ENCODE data around the gene PAAF1.

DNA sequence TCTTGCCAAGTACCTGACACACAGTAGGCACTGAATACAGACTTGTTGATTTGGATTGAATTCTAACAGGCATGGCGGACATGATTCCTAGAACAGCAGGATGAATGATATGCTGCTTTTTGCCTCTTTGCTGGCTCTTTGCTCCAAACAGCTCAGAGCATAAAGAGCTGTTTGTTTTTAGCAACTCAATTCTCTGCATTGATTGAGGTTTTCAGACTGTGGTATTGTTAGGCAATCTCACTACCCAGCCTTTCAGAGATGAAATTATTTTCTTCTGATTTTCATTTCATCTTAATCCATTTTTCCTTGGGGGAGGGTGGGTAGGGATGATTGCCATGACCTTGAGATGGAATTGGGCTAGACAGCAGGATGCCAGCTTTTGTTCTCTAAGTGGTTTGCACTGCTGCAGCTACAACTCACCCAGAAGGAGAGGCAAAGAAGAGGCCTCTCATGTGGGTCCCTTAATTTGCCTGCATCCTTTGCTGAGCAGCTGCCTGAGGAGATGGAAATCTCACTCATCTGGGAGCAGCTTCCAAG, 20.7 kb upstream of the PAAF1 start:
- no peak for TF ChIP-seq ATF2 (CRISPR knock-in tag; IDR thresholded peaks at IDR 0.05)
- TF ChIP-seq ZNF550 (CRISPR knock-in tag; IDR thresholded peaks at IDR 0.05; ENCODE audit: borderline replicate concordance): no peak
- no peak for TF ChIP-seq SKI (IDR thresholded peaks at IDR 0.05; ENCODE audit: partially characterized antibody)
- TF ChIP-seq, protein P1, sequence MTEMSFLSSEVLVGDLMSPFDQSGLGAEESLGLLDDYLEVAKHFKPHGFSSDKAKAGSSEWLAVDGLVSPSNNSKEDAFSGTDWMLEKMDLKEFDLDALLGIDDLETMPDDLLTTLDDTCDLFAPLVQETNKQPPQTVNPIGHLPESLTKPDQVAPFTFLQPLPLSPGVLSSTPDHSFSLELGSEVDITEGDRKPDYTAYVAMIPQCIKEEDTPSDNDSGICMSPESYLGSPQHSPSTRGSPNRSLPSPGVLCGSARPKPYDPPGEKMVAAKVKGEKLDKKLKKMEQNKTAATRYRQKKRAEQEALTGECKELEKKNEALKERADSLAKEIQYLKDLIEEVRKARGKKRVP (CRISPR knock-in tag; IDR thresholded peaks at IDR 0.05): no peak
- no peak for TF ChIP-seq GFI1 (CRISPR knock-in tag; IDR thresholded peaks at IDR 0.05; ENCODE audit: borderline replicate concordance)
